GM18867 (cell line): ENCODE measurements around the gene ABL1.
A peak's percentile ranks its signal among the peaks of the same experiment; 100 is the strongest.

ENCODE experiments used
- ATAC-seq: cut with Tn5 transposase; IDR thresholded peaks from one replicate; pipeline ENCODE4 v1.9.1; 2021; ENCODE audit warnings: mild to moderate bottlenecking, moderate library complexity; ENCODE audit not compliant: unreplicated experiment

The ABL1 gene

GRCh38 chr9:130927995-130928900 is 93.2 kb downstream of the ABL1 start:
- no peak for ATAC-seq

- ATAC-seq, result no peak
Observed at GRCh38 chr9:130929571-130930038, 94.6 kb downstream of the ABL1 start.

- ATAC-seq, result no peak
Observed at GRCh38 chr9:130930132-130930803, 95.2 kb downstream of the ABL1 start.

DNA sequence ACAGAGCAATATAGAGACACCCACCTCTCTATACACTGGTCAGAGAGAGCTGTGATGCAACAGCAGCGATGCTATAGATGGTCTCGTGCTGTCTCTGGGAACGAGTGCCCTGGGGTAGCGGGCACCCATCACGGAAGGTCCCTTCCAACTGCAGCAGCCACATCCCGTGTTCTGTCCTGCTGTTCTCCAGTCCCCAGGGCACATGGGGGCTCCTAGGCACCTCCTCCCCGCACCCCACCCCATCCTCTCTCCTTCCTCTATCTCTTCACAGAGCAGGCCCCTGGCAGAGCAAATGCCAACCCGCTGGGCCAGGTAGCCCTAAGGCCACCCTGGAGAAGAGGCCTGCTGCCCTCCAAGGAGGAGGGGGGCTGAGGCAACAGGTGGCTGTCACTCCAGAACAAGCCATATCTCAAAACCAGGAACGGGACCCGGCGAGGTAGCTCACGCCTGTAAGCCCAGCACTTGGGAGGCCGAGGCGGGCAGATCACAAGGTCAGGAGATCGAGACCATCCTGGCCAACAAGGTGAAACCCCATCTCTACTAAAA is 95.8 kb downstream of the ABL1 start:
- no peak for ATAC-seq

DNA sequence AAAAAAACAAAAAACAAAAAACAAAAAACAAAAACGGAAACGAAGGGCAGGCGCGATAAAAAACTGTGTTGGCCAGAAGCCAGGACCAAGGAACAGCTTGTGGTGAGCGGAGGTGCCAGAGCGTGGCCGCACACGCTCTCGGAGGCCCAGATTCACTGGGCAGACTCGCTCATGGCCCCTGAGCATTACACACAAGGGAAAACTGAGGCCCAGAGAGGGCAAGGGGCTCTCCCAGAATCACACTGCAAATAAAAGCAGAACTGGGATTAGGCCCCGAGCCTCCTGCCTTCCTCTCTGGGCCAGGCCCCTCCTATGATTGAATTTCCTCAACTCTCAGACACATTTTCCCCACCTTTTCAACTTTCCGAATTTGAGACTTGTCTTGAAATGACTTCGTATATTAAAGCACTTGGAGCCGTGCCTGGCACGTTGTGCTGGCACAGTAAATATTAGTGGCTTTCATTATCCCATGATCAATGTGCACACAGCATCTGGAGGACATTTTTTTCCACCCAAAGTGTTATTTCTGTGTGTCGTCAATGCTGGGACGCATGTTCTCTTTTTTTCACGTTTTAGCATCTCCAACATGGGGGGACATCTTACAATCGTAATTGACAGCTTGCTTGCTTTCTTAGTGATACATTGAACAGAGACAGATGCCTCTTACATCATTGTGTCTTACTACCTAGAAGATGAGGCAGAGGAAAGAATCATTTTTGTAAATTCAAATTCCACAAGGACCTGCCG is 96.6 kb downstream of the ABL1 start:
- peak; percentile 72 for ATAC-seq

DNA sequence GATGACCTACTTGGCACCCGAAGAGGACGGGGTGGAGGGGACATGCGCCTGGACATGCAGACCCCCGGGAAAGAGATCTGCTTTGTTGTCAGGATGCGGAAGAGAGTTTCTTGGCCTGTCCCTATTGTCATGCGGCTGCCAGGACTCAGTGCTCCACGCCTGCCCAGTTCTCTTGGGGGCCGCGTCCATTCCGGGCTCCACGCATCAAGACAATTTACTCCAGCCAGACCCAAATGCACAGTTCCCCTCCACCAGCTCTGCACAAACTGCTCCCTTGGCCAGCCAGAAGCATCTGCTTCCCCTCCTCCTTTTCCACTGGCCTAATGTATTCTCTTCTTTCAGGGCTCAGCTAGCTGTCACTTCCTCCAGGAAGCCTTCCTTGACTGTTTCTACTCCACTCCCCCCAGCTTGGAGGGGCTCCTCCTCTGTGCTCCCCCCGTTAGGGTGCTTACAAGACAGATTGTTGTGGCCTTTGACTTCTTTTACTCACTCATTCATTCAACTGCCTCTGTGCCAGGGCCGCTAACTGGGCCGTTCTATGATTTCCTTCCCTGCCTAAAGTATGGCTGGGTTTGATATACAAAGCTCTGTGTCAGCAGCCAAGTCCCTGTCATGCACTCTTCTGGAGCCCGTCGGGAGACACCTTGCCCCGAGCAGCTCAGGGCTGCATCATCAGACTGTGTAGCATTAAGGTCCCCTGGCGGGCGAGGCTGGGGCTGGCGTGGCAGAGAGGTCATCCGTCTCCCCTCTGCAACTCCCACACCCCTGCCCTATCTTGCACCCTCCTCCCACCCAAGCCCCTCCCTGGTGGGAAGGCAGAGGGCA is 97.4 kb downstream of the ABL1 start:
- no peak for ATAC-seq

GRCh38 chr9:130933114-130934046 is 98.3 kb downstream of the ABL1 start:
- no peak for ATAC-seq

- no peak for ATAC-seq
Observed at GRCh38 chr9:130934246-130934645, 99.2 kb downstream of the ABL1 start.

GRCh38 chr9:130934702-130935647 is 99.9 kb downstream of the ABL1 start:
- no peak for ATAC-seq

DNA sequence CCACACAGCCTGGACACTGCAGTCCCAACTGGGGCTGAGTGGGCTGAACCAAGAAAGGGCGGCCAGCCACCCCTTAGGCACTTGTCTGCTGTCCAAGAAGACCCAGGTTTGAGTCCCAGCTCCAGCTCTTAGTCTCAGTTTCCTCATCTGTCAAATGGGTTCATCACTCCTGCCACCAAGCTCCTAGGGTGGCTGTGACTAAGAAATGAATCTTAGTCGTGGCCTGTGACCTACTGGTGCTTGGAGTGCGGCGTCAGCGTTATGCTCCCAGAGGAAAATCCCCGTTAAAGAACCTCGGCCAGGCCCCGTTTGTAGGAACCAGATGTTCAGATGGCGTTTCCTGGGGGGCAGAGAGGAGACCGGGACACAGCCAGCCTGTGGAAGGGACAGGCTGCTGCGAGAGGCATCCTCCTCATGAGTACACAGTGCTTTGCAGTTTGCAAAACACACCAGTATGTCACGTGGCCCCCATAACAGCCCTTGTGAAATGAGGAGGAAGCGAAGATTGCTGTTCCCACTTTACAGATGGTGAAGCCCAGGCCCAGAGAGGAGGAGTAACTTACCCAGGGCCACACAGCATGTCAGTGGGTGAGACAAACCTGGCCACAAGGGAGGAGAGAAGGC is 100.7 kb downstream of the ABL1 start:
- ATAC-seq, result no peak

DNA sequence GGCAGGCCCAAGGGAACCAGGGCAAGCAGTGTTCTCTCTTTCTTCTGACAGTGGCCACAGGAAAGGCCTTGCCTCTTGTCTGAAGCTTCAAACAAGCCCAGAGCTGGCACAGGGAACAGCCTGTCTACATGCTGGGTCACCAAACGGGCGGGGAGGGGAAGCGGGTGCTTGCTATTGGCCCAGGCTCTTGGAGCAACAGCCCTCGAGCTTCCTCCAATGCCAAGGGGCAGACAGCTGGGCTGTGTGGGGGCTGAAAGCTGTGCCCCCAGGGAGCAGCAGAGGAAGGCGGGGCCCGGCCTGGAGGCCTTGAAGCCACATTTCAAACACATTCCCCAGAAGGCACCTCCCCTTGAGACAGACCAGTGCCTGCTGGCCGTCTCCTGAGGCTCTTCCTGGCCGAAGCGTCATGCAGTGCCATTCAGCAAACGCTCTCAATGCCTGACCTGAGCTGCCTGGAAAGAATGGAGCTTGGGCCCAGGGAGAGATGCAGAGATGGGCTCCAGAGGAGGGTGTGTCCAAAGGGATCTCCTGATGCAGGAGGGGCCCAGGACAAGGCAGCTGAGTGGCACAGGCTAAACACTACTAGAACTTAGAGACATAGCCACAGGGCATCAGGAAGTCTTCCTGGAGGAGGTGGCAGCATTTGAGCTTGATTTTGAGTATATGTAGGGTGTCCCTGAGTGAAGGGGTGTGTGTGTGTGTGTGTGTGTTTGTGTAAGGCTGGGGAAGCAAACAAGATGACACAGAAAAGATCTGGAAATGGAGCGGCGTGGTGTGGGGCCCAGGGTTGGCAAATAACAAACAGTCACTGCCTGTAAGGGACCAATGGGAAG is 101.4 kb downstream of the ABL1 start:
- ATAC-seq, result no peak
